Cerebellar nuclear complex (tissue), 1 donor: ENCODE results near the gene CDCA4.
"Not testable (repeated sequence)": the region's sequence is repeated elsewhere in the genome, so short reads cannot be mapped to it uniquely, and the experiment has no call there.

Experiments
- DNase-seq, 2 experiments: peaks; one replicate each; lab custom pipeline; 2025; lab: John Stamatoyannopoulos, UW

The CDCA4 gene

DNA sequence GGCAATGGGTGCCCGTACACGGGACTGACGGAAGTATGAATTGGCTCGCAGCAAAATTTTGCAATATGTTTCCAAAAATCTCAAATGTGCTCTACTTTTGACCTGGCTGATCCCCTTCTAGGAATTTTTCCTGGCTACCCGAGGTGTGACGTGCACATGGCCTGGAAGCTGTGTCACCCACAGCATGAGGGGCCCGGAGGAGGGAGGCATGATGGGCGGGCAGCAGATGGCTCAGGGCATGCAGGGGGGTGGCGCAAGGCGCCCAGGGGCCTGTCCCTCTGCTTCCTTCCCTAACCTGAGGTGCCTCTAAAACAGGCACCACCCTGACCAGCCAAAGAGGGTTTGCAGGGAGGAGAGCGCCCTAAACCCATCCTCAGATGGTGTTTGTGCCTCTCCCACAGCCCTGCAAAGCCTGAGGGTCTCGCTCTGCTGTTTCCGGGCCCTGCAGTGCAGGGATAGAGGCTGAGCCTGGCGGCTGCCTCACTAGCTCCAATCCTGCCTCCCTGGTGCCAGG, 37.7 kb upstream of the CDCA4 start:
- no peak for DNase-seq

DNA sequence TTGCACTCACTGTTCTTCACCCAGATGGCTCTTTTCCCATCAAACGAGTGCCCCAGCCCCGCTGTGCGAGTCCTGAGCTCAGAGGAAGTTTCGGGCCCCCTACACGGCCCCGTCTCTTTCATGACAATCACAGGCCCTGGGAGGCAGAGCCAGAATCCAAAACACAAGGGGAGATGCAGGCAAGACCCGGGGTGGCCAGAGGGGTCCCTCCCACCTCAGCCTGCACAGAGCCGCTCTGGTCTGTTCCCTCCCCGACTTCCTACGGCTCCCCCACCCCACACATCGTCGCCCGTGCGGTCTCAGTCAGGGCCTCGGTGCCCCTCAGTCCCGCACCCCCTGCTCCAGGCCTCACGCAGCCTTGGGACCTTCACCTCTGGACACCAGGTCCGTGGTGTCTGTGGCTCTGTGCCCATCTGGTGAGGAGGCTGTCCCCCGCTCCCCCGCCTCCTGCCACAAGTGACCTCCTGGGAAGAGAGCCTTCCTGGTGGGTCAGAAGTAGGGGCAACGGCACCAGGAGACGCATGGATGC, 35.5 kb upstream of the CDCA4 start:
- DNase-seq: no peak

DNA sequence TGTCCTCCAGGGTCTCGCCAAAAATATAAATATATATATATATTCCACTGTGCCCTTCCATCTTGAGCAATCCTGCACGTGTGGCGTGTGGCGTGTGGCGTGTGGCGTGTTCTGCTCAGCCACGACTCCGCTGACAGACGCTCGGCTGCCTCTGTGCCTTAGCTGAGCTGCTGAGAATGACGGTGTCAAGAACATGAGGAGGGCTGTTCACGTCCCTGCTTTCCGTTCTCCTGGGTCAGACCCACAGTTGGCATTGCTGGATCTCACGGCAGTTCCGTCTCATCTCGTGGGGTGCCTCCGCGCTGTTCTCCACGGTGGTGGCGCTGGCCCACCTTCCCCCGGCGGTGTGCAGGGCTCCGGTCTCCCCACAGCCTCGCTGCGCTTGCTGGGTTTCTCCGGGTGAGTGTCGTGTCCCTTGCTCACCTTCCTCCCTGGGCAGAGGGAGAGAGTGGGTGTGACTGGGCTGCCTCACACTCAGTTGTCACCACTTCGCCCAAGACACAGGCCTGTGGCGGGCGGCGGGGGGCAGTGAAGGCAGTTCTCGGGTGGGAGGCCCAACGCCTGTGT, 34.9 kb upstream of the CDCA4 start:
- DNase-seq: no peak

DNA sequence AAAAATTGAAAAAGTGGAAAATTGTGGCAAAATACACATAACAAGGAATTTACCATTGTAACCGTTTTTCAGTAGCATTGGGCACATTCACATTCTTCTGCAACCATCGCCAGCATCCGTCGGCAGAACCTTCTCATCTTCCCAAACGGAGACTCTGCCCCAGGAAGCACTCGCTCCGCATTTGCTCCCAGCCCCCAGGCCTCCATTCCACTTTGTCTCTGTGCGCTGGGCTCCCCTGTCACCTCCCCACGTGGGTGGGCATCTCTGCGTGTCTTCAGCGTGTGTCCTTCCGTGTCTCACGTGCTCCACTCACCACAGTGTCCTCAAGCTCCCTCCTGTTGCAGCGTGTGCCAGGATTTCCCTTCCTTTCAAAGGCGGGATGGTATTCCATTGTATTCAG, 34.5 kb upstream of the CDCA4 start:
- no peak for DNase-seq

DNA sequence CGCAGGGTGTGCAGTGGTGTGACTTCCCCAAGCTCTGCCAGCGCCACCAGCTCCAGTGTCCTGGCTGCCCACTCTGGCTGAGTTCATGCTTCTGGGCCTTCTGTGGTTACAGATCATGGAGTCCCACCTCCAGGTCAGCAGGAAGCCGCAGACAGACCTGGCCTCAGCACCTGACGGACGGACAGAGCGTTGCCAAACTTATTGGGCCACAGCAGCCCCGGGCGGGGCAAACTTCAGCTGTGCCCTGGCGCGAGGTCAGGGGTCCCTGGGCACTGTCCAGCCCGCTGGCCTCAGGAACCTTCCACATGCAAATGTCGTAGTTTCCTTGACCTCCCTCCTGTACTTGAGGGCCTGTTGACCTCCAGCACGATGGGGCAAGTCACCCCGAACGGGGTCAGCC, 33.1 kb upstream of the CDCA4 start:
- DNase-seq: no peak

DNA sequence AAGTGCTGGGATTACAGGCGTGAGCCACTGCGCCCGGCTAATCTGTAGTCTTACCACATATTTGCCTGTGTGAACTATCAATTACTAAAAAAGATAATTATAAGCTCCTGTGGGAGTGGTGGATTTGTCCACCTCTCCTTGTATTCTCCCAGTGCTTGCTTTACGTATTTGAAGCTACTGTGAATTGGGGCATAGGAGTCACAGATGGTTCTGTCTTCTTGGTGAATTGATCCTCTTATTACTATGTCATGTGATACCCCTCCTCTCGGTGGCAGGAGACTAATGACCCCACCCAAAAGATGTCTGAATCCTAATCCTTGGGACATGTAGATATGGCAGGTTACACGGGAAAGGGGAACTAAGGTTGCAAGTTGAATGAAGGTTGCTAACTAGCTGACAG, 32.5 kb upstream of the CDCA4 start:
- DNase-seq: no peak

DNA sequence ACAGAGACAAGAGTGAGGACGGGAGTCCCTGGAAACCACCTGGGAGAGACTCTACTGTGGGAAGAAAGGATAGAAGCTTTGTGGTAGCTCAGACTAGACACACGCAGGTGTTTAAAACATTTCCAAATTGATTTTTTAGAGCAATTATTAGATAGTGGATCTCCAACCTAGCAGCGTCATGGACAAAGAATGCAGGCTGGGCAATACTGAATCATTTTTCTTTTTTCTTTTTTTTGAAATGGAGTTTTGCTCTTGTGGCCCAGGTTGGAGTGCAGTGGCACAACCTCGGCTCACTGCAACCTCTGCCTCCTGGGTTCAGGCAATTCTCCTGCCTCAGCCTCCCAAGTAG, 31.2 kb upstream of the CDCA4 start:
- DNase-seq: no peak

DNA sequence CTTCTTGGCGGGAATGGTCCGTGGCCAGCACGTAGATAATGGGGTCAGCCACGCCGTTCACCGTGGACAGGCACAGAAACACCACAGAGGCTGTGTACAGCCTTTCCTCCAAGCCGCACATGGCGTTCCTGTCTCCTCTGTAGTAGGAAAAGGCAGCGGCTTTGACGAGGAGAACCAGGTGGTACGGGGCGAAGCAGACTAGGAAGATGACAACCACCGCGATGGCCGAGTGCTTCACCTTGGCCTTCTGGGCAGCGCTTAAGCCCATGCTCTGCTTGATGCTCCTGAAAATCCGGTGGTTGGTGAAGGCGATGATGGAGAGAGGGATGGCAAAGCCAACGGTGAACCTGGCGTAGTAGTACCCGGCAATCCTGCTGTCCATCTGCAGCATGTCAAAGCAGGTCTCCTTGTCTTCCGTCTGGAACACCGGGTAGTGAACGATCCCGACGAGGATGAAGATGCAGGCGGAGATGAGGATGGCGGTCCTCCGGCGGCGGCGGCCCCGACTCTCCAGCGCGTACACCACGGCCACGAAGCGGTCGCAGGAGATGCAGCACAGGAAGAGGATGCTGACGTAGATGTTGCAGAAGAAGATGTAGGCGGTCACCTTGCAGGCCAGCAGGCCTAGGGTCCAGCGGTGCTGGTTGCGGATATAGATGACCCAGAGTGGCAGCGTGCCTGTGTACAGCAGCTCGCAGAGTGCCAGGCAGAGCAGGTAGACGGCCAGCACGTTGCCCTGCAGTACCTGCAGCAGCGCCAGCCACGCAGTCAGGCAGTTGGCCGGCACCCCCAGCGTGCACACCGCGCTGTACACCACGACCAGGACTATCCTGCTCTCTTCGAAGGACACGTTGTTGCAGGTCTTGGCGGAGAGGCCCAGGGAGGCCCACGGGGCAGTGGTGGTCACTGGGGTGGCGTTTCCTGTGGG, 30.6 kb upstream of the CDCA4 start:
- DNase-seq: no peak

DNA sequence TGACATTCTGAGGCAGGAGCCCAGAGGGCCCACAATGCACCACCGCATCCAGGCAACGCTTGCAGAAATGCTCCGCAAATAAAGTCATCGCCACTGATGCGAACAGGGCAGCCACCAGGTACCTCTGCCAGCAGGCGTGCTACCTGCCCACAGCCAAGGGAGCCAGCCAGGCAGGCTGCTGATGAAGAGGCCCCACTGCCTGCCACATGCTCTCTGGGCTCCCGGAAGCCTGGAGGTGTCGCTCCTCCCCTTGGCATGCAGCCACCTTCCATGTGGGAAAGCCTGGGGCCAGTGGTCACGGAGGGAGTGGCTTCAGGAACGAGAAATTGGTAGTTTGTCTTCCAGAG, 29.6 kb upstream of the CDCA4 start:
- no peak for DNase-seq

DNA sequence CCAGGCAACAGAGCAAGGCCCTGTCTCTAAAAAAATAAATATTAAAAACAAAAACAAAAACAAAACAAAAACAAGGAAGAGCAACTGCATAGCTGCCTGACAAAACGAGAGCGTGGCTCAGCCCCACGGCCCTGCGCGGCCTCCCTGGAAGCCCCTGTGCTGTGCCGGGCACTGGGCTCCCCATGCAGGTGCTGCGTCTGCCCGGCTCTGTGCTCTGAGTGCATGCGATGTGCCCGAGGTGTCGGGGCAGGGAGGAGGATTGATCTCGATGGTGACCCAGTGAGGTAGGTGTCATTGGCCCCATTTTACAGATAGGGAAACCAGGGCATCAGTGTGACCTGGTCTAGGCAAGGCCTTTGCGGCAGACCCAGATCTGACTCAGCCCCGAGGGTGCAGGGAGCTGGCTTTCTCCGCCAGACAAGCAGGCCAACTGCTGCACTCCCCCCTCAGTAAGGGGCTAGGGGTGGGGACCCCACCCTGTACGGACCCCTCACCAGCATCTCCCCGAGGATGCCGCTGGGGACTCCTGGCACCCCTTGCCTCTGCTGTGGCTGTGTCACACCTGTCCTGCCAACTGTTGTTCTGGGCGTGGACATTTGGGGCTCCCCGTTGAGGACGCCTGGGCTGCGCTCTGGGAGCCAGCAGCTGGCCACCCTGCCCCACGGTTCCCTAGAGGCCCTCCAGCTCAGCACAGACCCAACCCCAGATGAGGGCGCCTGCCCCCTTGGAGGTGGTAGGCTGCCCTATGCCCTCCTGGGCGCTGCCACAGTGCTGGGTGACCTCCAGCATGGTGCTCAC, 29.1 kb upstream of the CDCA4 start:
- DNase-seq: no peak

DNA sequence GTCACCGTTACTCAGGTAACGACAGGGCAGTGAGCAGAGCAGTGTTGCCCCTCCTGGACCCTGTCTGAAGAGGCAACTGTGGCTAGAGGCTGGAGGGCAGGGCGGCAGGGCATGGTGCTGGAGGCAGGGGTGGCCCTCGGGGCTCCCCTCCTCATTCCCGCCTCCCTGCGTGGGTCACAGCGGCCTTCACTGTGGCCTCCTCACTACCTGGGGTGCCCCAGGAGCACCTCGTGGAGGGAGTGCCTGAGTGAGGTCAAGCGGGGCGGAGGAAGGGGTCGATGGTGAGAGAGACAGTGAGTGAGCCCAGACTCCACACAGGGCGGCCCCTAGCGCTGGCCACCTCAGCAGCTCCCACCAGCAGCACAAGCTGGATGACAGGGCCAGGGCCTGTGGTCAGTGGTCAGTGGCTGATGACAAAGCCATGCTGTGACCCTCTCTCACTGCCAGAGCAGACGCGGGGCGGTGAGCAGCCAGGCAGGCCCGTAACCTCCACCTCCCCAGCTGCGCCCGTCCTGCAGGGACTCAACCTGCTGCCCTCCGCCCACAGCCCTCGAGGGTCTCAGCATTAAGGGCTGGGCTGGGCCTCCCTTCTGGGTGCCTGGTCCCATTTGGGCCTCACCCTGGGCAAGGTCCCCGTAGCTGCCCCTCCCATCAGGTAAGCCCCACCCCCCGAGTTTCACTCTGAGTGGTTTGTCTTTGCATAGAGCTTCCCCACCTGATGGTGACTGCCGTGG, 26.6 kb upstream of the CDCA4 start:
- DNase-seq: no peak

DNA sequence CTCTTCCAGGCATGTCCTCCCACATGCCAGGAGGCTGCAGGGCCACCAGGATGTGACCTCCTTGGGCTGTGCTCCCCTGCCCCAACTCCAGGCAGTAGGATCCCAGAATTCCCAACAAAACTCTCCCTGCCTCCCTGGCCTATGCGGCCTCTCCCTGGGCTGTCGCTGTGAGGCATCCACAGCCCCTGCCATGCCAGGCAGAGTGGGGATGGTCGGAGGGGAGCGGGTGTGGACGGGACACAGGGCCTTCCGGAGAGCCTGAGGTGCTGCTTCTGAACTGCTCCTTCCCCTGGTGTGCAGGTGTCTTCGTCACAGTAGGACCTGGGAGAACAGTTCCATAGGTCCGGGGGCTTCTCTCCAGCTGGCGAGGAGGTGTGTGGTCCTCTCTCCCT, 26.0 kb upstream of the CDCA4 start:
- DNase-seq: no peak

DNA sequence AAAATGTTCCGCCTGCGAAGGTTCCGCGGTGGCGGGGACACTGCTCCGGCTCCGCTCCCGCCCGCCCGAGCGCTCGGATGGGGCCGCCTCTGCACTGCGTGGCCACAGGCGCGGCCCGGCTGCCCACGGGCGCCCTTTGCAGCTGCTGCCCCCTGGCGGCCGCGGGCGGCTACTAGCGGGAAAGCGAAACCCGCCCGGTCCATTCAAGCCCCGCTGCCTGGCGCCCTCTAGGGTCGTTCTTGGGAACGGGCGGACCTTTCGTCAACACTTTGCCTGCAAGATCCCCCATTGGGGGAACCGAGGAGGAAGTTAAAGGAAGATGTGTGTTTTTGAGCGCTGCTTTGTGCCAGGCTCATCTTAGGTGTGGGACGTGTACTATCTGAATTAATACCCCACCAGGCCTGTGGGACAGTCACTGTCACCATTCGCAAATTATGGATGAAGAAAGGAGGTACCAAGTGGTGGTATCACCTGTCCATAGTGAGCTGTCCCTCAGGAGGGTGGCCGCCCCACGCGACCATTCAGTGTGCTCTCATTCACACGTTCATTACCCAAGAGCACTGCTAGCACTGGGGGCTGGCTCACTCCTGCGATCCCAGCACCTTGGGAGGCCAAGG, 24.9 kb upstream of the CDCA4 start:
- peak in 1 of 2 experiments; percentile 21 for DNase-seq

DNA sequence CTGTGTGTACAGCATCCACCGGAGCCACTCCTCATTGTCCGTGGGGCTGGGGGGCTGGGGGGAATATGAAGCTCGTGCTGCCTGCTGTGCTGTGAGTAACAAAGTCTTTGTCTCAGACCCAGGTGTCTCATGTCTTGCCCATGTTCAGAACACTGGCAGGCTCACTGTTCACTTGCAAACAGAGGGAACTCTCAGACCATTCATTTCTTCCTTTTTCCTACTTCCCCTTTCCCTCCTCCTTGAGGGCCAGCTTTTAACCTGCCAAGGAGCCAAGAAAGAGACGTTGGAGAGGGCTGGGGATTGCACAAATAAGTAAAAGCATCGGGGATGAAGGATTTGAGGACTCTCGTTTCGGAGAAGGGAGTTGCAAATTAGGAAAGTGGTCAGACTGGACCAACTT, 22.8 kb upstream of the CDCA4 start:
- DNase-seq: no peak

DNA sequence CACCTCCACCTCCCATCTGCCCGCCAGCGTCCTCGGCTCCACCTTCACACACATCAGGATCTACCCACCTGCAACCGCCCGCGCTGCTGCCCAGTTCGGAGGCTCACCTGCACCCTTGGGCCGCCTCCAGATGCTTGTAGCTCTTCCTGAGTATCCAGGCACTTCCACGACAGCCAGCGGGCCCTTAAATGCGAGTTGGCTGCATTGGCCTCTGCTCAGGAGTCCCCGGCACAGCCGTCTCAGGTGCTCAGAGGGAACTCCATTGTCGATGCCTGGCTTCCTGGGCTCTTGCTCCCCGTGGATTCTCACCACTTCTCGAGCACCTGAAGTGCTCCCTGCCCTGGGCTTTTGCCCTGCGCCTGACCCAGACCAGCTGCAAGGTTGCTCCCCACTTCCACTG, 21.9 kb upstream of the CDCA4 start:
- DNase-seq: no peak

DNA sequence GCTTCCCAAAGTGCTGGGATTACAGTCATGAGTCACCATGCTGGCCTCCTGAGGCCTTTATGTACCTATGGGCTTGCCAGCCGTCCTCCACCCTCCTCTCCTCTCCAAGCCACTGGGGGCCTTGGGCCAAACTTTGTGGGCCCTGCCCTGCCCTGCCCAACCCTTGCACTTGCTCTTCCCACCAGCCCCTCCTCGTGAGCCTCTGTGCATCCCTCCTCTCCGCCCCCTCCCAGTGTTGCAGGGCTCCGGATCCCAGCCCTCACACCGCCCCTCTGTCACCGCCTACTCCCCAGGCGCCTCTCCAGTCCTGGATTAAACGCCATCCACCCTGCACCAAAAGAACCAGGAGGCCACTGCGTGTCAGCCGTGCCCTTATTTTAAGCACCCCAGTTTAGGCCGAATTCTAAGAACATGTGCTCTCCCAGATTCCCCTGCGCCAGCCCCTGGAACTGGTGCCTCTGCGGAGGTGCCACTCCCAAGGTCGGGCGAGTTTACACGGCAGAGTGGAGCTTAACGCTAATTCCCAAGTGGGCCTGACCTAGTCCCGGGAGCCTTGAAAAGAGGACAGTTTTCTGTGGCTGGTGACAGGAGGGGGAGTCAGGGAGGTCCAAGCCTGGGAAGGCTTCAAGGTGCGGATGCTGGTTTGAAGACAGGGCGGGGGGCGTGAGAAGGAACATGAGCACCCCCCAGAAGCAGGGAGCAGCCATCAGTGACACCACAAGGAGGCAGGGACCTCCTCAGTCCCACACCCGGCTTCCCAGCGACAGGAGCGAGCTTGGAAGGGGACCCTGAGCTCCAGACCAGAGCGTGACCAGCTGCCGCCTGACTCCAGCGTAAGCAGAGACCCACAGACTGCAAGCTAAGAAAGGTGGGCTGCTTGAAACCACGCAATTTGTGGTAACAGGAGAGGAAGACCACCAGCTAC, 21.2 kb upstream of the CDCA4 start:
- DNase-seq: no peak

DNA sequence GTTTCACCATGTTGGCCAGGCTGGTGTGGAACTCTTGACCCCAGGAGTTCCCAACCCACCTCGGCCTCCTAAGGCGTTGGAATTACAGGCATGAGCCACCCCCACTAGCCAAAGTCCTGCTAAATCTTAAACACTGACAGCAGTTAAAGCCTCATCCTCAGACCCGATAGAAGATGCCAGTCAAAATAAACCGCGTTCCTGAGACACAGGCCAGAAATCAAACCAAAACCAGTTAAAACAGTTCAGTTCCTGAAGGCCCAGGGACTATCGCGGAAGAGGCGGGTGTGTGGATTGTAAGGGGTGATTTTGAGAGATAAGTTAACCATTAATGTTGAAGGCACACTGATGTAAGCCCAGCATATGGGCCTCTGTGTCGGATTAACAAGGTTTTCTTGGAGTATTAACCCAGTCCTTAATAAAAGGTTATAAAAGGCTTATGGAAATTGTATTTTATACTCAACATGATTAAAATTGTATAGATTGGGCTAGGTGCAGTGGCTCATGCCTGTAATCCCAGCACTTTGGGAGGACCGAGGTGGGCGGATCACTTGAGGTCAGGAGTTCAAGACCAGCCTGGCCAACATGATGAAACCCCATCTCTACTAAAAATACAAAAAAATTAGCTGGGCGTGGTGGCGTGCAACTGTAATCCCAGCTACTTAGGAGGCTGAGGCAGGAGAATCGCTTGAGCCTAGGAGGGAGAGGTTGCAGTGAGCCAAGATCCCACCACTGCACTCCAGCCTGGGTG, 18.7 kb upstream of the CDCA4 start:
- no peak for DNase-seq

DNA sequence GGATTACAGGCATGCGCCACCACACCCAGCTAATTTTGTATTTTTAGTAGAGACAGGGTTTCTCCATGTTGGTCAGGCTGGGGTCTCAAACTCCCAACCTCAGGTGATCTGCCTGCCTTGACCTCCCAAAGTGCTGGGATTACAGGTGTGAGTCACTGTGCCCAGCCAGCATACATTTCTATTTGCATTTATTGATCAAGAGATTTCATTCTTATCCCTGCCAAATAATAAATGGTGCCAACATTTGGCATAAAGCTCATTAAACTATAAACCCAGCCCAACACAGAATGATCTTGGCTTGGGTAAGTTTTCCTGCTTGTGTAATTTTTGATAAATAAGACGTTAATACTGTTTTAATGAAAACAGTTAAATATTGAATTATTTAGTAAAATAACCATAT, 14.7 kb upstream of the CDCA4 start:
- DNase-seq: not testable (repeated sequence)

DNA sequence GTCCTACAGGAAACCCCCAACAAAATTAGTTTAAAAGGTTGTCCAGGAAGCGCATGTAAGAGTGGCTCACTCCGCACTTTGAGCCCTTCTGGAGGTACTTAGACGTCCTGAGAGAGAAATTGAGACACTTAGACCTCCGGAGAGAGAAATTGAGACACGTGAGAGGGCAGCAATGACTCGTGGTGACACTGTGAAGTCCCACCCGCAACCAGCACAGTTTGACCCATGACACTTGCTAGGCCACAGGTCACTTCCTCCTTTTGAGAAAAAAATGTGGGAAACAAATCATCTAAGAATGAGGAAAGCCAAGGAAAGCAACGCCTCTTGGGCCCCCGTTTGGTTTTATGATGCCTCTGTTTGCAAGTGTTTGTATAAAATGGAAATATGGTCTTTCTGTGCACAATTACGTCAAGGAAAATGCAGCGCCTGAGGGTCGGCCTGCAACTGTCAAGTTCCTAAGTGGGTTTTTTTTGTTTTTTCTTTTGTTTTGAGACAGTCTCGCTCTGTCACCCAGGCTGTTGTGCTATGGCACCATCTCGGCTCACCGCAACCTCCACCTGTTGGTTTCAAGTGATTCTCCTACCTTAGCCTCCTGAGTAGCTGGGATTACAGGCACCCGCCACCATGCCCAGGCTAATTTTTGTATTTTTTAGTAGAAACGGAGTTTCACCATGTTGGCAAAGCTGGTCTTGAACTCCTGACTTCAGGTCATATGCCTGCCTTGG, 13.6 kb upstream of the CDCA4 start:
- no peak for DNase-seq
